ENCODE measurements around the gene GRM4.

GRM4 gene

GRCh38 chr6:34146801-34147592 lies 1.1 kb upstream of the GRM4 start:
- TF ChIP-seq, protein P1, sequence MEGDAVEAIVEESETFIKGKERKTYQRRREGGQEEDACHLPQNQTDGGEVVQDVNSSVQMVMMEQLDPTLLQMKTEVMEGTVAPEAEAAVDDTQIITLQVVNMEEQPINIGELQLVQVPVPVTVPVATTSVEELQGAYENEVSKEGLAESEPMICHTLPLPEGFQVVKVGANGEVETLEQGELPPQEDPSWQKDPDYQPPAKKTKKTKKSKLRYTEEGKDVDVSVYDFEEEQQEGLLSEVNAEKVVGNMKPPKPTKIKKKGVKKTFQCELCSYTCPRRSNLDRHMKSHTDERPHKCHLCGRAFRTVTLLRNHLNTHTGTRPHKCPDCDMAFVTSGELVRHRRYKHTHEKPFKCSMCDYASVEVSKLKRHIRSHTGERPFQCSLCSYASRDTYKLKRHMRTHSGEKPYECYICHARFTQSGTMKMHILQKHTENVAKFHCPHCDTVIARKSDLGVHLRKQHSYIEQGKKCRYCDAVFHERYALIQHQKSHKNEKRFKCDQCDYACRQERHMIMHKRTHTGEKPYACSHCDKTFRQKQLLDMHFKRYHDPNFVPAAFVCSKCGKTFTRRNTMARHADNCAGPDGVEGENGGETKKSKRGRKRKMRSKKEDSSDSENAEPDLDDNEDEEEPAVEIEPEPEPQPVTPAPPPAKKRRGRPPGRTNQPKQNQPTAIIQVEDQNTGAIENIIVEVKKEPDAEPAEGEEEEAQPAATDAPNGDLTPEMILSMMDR (IDR thresholded peaks at IDR 0.05; ENCODE audit: low read depth, low read length, missing control alignments): no peak
- peak; percentile 26 for DNase-seq (ENCODE audit: low read depth)
- no peak overlapping the region for H3K4me3 ChIP-seq (ENCODE audit: low read depth, low read length)
- in situ Hi-C loops (cut with HindIII; ENCODE audit: low sequenced_read_pairs): no loop called here

DNA sequence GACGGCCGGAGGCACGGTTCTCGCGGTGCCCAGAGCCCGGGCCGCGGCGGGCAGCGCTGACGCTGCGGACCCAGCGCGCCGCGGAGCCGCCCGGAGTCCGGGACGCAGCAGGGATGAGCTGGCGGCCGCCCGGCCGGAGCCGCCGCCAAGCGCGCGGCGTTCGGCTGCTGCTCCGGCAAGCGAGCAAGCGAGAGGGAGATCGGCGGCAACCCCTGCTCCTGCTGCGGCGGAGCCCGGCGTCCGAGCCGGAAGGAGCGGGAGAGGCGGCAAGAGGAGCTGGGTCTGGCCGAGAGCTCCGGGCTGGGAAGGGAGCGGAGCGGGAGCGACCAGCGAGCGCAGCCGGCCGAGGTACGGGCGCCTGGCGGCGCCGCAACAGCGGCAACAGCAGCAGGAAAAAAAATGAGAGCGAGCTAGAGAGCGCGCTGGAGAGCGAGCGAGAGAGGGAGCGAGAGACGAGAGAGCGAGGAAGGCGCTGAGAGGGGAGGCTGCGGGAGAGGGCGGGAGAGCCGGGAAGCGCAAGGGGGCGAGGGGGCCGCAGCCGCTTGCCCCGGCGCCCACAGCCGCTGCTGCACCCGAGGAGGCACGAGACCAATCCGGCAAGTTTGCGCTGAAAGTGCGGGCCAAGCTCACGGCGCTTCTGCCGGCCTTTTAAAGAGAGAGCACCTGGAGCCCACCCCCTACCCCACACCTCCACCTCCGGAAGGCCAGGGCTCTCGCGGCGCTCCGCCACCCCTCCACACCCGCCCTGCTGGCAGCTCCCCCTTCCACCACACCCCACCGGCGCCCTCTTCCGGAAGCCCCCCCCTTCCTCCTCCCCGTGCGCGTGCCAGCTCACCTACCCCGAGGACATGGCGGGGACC lies 496 bp downstream of the GRM4 start:
- no peak for DNase-seq (ENCODE audit: low read depth)
- TF ChIP-seq, protein P1 (IDR thresholded peaks at IDR 0.05; ENCODE audit: low read depth, low read length, missing control alignments): no peak
- H3K4me3 ChIP-seq (ENCODE audit: low read depth, low read length): peak overlapping the region; percentile 30
- in situ Hi-C loops (cut with HindIII; ENCODE audit: low sequenced_read_pairs): no loop called here

- no peak for DNase-seq (ENCODE audit: low read depth)
- peak overlapping the region; percentile 27 for H3K4me3 ChIP-seq (ENCODE audit: low read depth, low read length)
- in situ Hi-C loops (cut with HindIII; ENCODE audit: low sequenced_read_pairs): loop anchor here (5.0 kb wide), 4 partner anchors 52 to 402 kb away; no protein-coding TSS in a partner anchor
- TF ChIP-seq, protein P1 (IDR thresholded peaks at IDR 0.05; ENCODE audit: low read depth, low read length, missing control alignments): no peak
These were observed 1.2 kb downstream of the GRM4 start for GRCh38 chr6:34144581-34145160.

DNA sequence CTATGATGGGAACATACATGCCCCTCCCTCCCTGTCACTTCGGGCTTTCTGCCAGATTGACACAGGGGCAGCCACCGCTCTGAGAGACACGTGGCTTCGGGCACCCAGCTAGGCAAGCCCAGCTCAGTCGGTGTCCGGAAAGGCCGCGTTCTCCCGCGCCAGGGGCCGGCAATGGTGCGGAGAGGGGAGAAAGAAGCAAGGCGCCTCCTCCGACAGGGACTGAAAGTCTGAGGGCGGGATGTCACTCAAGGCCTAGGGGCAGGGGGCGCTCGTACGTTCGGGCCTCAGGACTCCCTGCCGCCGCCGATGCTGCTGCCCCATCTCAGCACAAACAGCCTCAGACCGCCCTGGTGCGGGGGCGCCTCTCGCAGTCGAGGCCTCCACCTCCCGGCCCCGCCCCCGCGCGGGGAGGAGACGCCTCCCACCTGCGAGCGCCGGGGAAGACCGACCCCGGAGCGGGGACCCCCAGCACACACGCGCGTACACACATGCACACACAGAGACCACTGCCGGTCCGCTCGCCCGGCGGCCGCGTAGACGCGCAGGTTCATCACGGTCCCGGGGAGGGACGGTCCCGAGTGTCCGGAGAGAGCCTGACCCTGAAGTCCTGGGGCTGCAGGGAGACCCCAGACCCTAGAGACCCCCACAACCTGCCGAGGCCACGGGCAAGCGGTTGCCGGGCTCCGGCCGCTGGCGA lies 1.9 kb downstream of the GRM4 start:
- in situ Hi-C loops (cut with HindIII; ENCODE audit: low sequenced_read_pairs): loop anchor here (5.0 kb wide), 4 partner anchors 52 to 402 kb away; no protein-coding TSS in a partner anchor
- no peak for DNase-seq (ENCODE audit: low read depth)
- peak overlapping the region; percentile 27 for H3K4me3 ChIP-seq (ENCODE audit: low read depth, low read length)
- TF ChIP-seq, protein P1 (IDR thresholded peaks at IDR 0.05; ENCODE audit: low read depth, low read length, missing control alignments): peak; percentile 12

GRCh38 chr6:34143196-34143883 lies 2.5 kb downstream of the GRM4 start:
- in situ Hi-C loops (cut with HindIII; ENCODE audit: low sequenced_read_pairs): loop anchor here (5.0 kb wide), 4 partner anchors 51 to 401 kb away; no protein-coding TSS in a partner anchor
- DNase-seq (ENCODE audit: low read depth): no peak
- no peak overlapping the region for H3K4me3 ChIP-seq (ENCODE audit: low read depth, low read length)
- TF ChIP-seq, protein P1 (IDR thresholded peaks at IDR 0.05; ENCODE audit: low read depth, low read length, missing control alignments): no peak
